HepG2 (cell line): ENCODE data around the gene SNRPD3. TPM values are rescaled to one million over a fixed set of nuclear protein-coding genes. Genes with fewer than 3 reads are reported as not detected.

ENCODE experiments used
- ADNP ChIP-seq: sonication (generic); formaldehyde crosslinking; IDR thresholded peaks from 2 replicates; pipeline ENCODE4 v1.4.0; 2020; ENCODE audit warnings: missing genetic modification reagents
- BCL6 ChIP-seq: IDR thresholded peaks from 2 replicates; pipeline ENCODE4 v1.6.1; 2016; ENCODE audit warnings: missing genetic modification reagents, missing compliant biosample characterization
- CCDC6 ChIP-seq: sonication (generic); formaldehyde crosslinking; IDR thresholded peaks from 2 replicates; pipeline ENCODE4 v1.8.1; 2022; ENCODE audit warnings: mild to moderate bottlenecking, missing genetic modification reagents, moderate library complexity
- ISL2 ChIP-seq: sonication (generic); formaldehyde crosslinking; IDR thresholded peaks from 2 replicates; pipeline ENCODE4 v1.5.0; 2020; ENCODE audit warnings: missing genetic modification reagents
- MTA3 ChIP-seq: sonication (generic); formaldehyde crosslinking; IDR thresholded peaks from 2 replicates; pipeline ENCODE4 v1.4.0; 2020; ENCODE audit warnings: missing genetic modification reagents
- PITX1 ChIP-seq: sonication (generic); formaldehyde crosslinking; IDR thresholded peaks from 2 replicates; pipeline ENCODE4 v1.5.1; 2020; ENCODE audit warnings: mild to moderate bottlenecking, missing genetic modification reagents
- SIX1 ChIP-seq: sonication (generic); formaldehyde crosslinking; IDR thresholded peaks from 2 replicates; pipeline ENCODE4 v1.4.0; 2020; ENCODE audit warnings: missing genetic modification reagents, borderline replicate concordance
- SP2 ChIP-seq: sonication (generic); formaldehyde crosslinking; IDR thresholded peaks from 2 replicates; pipeline ENCODE4 v1.5.1; 2020; ENCODE audit warnings: mild to moderate bottlenecking, missing genetic modification reagents
- TAF1 ChIP-seq: sonication (generic); formaldehyde crosslinking; IDR thresholded peaks from 2 replicates; pipeline ENCODE4 v1.4.0; 2020; ENCODE audit warnings: missing genetic modification reagents
- TBX3 ChIP-seq: fragments of 450-650 bp; IDR thresholded peaks from 2 replicates; pipeline ENCODE4 v1.6.1; 2017; ENCODE audit warnings: antibody characterized with exemption, mild to moderate bottlenecking, inconsistent platforms, borderline replicate concordance
- TMF1 ChIP-seq: sonication (generic); formaldehyde crosslinking; IDR thresholded peaks from 2 replicates; pipeline ENCODE4 v1.8.1; 2022; ENCODE audit warnings: low read depth, missing genetic modification reagents
- ZBTB21 ChIP-seq: sonication (generic); formaldehyde crosslinking; IDR thresholded peaks from 2 replicates; pipeline ENCODE4 v1.4.0; 2020; ENCODE audit warnings: missing genetic modification reagents
- ZBTB42 ChIP-seq: sonication (generic); formaldehyde crosslinking; IDR thresholded peaks from 2 replicates; pipeline ENCODE4 v1.5.0; 2020; ENCODE audit warnings: mild to moderate bottlenecking, missing genetic modification reagents
- ZNF431 ChIP-seq: sonication (generic); formaldehyde crosslinking; IDR thresholded peaks from 2 replicates; pipeline ENCODE4 v1.9.0; 2022; ENCODE audit warnings: missing genetic modification reagents, low read depth, mild to moderate bottlenecking, borderline replicate concordance
- ZNF530 ChIP-seq: sonication (generic); formaldehyde crosslinking; IDR thresholded peaks from 2 replicates; pipeline ENCODE4 v1.5.0; 2020; ENCODE audit warnings: low read depth, mild to moderate bottlenecking, missing genetic modification reagents
- ZNF549 ChIP-seq: sonication (generic); formaldehyde crosslinking; IDR thresholded peaks from 2 replicates; pipeline ENCODE4 v1.5.0; 2020; ENCODE audit warnings: missing genetic modification reagents
- ZNF557 ChIP-seq: sonication (generic); formaldehyde crosslinking; IDR thresholded peaks from 2 replicates; pipeline ENCODE4 v1.4.0; 2020; ENCODE audit warnings: missing genetic modification reagents
- ZNF644 ChIP-seq: IDR thresholded peaks from 2 replicates; pipeline ENCODE4 v1.6.1; 2016; ENCODE audit warnings: low read depth
- ZNF670 ChIP-seq: sonication (generic); formaldehyde crosslinking; IDR thresholded peaks from 2 replicates; pipeline ENCODE4 v1.8.0; 2022; ENCODE audit warnings: mild to moderate bottlenecking, missing genetic modification reagents, borderline replicate concordance
- ZNF782 ChIP-seq: sonication (generic); formaldehyde crosslinking; IDR thresholded peaks from 2 replicates; pipeline ENCODE4 v1.4.0; 2020; ENCODE audit warnings: missing genetic modification reagents, mild to moderate bottlenecking, borderline replicate concordance
- polyA plus RNA-seq, 8 experiments: library from polyadenylated mRNA; depleted of rRNA in 3 of 8; stranded (reverse) in 7 of 8; unstranded in 1 of 8; fragments of >200 nt; fragmentation: Illumina TruSeq in 4 of 8; extraction: Trizol in 4 of 8; gene quantifications; 2 replicates each; pipeline versions ENCODE4 v1.2.1 to v1.2.3, GENCODE V29; 2011 to 2016; ENCODE audit warnings: low read depth in 4 of 8, missing spikeins in 1 of 8, mixed read lengths in 1 of 8; ENCODE audit not compliant: insufficient read depth in 1 of 8
- total RNA-seq, 5 experiments: library from RNA; depleted of rRNA; stranded (reverse); fragments of >200 nt; fragmentation: Illumina TruSeq; extraction: Trizol; gene quantifications; 2 replicates each; pipeline ENCODE4 v1.2.3, GENCODE V29; 2016; ENCODE audit warnings: low read depth in 1 of 5
- TF ChIP-seq, protein P1 (sequence below): sonication (generic); formaldehyde crosslinking; IDR thresholded peaks from 2 replicates; pipeline ENCODE4 v1.4.0; 2020; ENCODE audit warnings: low read depth, mild to moderate bottlenecking, missing genetic modification reagents
- TF ChIP-seq, protein P2 (sequence below): sonication (generic); formaldehyde crosslinking; IDR thresholded peaks from 2 replicates; pipeline ENCODE4 v1.8.1; 2022; ENCODE audit warnings: mild to moderate bottlenecking, missing genetic modification reagents
- TF ChIP-seq, protein P3 (sequence below): sonication (generic); formaldehyde crosslinking; IDR thresholded peaks from 2 replicates; pipeline ENCODE4 v1.8.1; 2023; ENCODE audit warnings: mild to moderate bottlenecking, missing genetic modification reagents
- TF ChIP-seq, protein P4 (sequence below): sonication (generic); formaldehyde crosslinking; IDR thresholded peaks from 2 replicates; pipeline ENCODE4 v1.4.0; 2020; ENCODE audit warnings: missing genetic modification reagents, mild to moderate bottlenecking, borderline replicate concordance
- TF ChIP-seq, protein P5 (sequence below): sonication (generic); formaldehyde crosslinking; IDR thresholded peaks from 2 replicates; pipeline ENCODE4 v1.4.0; 2020; ENCODE audit warnings: missing genetic modification reagents
- TF ChIP-seq, protein P6 (sequence below): sonication (generic); formaldehyde crosslinking; IDR thresholded peaks from 2 replicates; pipeline ENCODE4 v1.5.0; 2020; ENCODE audit warnings: missing genetic modification reagents

The SNRPD3 gene
- total and polyA plus RNA-seq, 2 of the 13 experiments (the other 11 are each of a cell fraction or from before 2014, with no cell fraction given) = 110 to 209 TPM

DNA sequence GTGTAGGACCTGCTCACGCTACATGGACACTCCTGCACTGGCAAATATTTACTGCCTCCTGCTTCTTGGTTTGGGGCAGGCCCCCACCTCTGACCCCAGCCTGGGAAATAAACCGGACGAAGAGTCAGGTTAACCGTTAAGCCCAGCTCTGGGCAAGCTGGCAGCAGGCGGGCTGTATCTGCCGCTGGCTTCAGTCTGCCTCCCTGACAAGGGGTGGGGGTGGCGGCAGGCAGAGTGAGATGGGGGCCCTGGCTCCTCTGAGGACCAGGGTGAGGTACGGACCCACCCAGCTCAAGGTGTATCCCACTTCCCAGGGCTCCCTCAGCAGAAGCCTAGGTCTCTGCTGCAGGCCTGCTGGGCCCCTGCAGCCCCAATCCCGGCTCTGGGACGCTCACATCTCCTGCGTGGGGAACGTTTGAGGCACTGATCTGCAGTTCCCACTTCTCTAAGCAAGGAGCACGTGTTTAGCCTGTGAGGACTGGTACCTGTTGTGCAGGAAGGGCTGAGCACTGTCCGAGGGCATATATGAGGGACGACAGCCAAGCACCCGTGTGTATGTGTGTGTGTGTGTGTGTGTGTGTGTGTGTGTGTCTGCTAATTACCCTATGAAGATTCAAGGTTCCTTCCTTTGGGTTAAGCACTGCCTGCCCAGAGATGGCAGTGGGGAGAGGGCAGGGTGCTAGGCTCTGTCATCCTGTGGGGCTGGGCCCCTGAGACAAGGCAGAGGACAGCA, 38.2 kb downstream of the SNRPD3 start (continued):
- TF ChIP-seq, protein P1, sequence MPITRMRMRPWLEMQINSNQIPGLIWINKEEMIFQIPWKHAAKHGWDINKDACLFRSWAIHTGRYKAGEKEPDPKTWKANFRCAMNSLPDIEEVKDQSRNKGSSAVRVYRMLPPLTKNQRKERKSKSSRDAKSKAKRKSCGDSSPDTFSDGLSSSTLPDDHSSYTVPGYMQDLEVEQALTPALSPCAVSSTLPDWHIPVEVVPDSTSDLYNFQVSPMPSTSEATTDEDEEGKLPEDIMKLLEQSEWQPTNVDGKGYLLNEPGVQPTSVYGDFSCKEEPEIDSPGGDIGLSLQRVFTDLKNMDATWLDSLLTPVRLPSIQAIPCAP (CRISPR knock-in tag) = no peak
- TF ChIP-seq ZNF557 (CRISPR knock-in tag) (no peak), ZNF670 (CRISPR knock-in tag) (no peak), TAF1 (CRISPR knock-in tag) (no peak; the same call in 1 of the 2 replicates), ZBTB21 (CRISPR knock-in tag) (no peak), CCDC6 (peak; percentile 60; the same call in 1 of the 2 replicates), BCL6 (CRISPR knock-in tag) (peak; percentile 57), SP2 (CRISPR knock-in tag) (no peak), SIX1 (CRISPR knock-in tag) (0 out of 2 replicates have a peak, but pooled peaks have one; percentile 33), ZNF431 (CRISPR knock-in tag) (0 out of 2 replicates have a peak, but pooled peaks have one; percentile 19), ZNF530 (CRISPR knock-in tag) (no peak), ZNF644 (CRISPR knock-in tag) (no peak), ADNP (CRISPR knock-in tag) (no peak), ZNF549 (no peak), TMF1 (CRISPR knock-in tag) (no peak), ZNF782 (CRISPR knock-in tag) (no peak), ISL2 (CRISPR knock-in tag) (0 out of 2 replicates have a peak, but pooled peaks have one; percentile 38), MTA3 (CRISPR knock-in tag) (no peak), PITX1 (no peak; the same call in 1 of the 2 replicates), ZBTB42 (CRISPR knock-in tag) (no peak), TBX3 (no peak)
- TF ChIP-seq, protein P2, sequence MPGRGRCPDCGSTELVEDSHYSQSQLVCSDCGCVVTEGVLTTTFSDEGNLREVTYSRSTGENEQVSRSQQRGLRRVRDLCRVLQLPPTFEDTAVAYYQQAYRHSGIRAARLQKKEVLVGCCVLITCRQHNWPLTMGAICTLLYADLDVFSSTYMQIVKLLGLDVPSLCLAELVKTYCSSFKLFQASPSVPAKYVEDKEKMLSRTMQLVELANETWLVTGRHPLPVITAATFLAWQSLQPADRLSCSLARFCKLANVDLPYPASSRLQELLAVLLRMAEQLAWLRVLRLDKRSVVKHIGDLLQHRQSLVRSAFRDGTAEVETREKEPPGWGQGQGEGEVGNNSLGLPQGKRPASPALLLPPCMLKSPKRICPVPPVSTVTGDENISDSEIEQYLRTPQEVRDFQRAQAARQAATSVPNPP (CRISPR knock-in tag) = no peak
- TF ChIP-seq, protein P3, sequence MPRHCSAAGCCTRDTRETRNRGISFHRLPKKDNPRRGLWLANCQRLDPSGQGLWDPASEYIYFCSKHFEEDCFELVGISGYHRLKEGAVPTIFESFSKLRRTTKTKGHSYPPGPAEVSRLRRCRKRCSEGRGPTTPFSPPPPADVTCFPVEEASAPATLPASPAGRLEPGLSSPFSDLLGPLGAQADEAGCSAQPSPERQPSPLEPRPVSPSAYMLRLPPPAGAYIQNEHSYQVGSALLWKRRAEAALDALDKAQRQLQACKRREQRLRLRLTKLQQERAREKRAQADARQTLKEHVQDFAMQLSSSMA = no peak
- TF ChIP-seq, protein P4, sequence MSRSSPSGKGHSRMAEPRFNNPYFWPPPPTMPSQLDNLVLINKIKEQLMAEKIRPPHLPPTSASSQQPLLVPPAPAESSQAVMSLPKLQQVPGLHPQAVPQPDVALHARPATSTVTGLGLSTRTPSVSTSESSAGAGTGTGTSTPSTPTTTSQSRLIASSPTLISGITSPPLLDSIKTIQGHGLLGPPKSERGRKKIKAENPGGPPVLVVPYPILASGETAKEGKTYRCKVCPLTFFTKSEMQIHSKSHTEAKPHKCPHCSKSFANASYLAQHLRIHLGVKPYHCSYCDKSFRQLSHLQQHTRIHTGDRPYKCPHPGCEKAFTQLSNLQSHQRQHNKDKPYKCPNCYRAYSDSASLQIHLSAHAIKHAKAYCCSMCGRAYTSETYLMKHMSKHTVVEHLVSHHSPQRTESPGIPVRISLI (CRISPR knock-in tag) = peak; percentile 60; the same call in 1 of the 2 replicates
- TF ChIP-seq, protein P5, sequence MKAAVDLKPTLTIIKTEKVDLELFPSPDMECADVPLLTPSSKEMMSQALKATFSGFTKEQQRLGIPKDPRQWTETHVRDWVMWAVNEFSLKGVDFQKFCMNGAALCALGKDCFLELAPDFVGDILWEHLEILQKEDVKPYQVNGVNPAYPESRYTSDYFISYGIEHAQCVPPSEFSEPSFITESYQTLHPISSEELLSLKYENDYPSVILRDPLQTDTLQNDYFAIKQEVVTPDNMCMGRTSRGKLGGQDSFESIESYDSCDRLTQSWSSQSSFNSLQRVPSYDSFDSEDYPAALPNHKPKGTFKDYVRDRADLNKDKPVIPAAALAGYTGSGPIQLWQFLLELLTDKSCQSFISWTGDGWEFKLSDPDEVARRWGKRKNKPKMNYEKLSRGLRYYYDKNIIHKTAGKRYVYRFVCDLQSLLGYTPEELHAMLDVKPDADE (CRISPR knock-in tag) = no peak
- TF ChIP-seq, protein P6, sequence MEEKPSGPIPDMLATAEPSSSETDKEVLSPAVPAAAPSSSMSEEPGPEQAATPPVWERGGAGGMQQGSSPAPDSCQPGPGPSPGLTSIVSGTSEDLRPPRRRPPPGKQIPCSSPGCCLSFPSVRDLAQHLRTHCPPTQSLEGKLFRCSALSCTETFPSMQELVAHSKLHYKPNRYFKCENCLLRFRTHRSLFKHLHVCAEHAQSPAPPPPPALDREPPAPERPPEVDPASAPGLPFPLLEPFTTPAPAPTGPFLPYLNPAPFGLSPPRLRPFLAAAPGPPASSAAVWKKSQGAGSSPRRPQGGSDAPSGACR (CRISPR knock-in tag) = 0 out of 2 replicates have a peak, but pooled peaks have one; percentile 61
